ENCODE data around the gene TTC27.

DNA sequence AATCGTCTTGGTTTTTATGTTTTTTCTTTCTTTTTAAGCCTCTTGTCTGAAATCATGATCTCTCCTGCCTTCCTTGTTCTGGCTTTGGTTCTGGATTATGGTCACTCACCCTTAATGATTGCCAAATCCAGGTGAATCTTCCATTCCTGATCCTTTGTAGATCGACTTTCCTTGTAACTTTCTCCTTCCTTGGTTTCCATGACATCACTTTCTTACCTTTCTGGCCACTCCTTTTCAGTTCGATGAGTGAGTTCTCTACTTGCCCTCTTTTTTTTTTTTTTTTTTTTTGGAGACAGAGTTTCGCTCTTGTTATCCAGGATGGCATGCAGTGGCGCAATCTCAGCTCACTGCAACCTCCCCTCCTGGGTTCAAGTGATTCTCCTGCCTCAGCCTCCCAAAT is 179.8 kb downstream of the TTC27 start:
- TF ChIP-seq, protein P1, sequence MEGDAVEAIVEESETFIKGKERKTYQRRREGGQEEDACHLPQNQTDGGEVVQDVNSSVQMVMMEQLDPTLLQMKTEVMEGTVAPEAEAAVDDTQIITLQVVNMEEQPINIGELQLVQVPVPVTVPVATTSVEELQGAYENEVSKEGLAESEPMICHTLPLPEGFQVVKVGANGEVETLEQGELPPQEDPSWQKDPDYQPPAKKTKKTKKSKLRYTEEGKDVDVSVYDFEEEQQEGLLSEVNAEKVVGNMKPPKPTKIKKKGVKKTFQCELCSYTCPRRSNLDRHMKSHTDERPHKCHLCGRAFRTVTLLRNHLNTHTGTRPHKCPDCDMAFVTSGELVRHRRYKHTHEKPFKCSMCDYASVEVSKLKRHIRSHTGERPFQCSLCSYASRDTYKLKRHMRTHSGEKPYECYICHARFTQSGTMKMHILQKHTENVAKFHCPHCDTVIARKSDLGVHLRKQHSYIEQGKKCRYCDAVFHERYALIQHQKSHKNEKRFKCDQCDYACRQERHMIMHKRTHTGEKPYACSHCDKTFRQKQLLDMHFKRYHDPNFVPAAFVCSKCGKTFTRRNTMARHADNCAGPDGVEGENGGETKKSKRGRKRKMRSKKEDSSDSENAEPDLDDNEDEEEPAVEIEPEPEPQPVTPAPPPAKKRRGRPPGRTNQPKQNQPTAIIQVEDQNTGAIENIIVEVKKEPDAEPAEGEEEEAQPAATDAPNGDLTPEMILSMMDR (IDR thresholded peaks at IDR 0.05; ENCODE audit: poor library complexity, severe bottlenecking), result no peak
- no peak for TF ChIP-seq TAF1 (IDR thresholded peaks at IDR 0.05; ENCODE audit: low read depth)
- TF ChIP-seq, protein P2, sequence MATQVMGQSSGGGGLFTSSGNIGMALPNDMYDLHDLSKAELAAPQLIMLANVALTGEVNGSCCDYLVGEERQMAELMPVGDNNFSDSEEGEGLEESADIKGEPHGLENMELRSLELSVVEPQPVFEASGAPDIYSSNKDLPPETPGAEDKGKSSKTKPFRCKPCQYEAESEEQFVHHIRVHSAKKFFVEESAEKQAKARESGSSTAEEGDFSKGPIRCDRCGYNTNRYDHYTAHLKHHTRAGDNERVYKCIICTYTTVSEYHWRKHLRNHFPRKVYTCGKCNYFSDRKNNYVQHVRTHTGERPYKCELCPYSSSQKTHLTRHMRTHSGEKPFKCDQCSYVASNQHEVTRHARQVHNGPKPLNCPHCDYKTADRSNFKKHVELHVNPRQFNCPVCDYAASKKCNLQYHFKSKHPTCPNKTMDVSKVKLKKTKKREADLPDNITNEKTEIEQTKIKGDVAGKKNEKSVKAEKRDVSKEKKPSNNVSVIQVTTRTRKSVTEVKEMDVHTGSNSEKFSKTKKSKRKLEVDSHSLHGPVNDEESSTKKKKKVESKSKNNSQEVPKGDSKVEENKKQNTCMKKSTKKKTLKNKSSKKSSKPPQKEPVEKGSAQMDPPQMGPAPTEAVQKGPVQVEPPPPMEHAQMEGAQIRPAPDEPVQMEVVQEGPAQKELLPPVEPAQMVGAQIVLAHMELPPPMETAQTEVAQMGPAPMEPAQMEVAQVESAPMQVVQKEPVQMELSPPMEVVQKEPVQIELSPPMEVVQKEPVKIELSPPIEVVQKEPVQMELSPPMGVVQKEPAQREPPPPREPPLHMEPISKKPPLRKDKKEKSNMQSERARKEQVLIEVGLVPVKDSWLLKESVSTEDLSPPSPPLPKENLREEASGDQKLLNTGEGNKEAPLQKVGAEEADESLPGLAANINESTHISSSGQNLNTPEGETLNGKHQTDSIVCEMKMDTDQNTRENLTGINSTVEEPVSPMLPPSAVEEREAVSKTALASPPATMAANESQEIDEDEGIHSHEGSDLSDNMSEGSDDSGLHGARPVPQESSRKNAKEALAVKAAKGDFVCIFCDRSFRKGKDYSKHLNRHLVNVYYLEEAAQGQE (IDR thresholded peaks at IDR 0.05; ENCODE audit: borderline replicate concordance), result no peak

Data from neural cell (in vitro differentiated cells).